HL-60/S4 (cell line): Measurements from ENCODE around the gene PAFAH1B1.

ENCODE experiments used
- in situ Hi-C: fragments of 300-500 bp; cut with MboI; formaldehyde crosslinking; loops from 2 replicates; pipeline ENCODE4 v1.14.3; 2022; ENCODE audit warnings: low sequenced_read_pairs

Gene PAFAH1B1

DNA sequence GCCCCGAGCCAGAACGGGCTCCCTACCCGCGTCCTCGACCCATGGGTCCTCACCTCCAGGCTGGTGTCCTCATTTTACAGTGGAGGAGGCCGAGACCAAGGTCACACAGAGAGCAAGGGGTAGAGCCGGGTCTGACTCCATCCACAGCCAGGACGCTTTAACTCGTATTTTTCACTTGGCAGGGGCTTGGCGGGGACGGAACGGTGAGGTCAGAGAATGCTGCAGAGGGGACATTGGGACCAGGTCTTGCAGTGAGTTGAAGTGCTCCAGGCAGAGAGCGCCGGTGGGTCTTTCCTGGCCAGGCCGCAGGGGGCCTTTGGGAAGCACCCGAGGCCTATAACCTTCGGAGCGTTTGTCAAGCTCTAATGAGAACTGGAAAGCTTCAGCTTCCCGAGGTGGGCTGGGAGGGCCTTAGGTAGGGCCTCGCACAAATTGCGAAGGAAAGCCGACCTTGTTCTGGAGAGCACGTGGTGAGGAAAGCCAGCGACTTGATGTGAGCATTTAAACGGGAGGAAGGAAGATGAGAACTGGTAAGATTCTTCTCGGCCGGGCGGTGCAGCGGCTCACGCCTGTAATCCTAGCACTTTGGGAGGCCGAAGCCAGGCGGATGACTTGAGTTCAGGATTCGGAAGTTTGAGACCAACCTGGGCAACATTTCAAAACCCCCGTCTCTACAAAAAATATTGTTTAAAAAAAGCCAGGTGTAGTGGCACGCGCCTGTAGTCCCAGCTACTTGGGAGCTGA, 119.0 kb downstream of the PAFAH1B1 start:
- in situ Hi-C loops = no loop called here

DNA sequence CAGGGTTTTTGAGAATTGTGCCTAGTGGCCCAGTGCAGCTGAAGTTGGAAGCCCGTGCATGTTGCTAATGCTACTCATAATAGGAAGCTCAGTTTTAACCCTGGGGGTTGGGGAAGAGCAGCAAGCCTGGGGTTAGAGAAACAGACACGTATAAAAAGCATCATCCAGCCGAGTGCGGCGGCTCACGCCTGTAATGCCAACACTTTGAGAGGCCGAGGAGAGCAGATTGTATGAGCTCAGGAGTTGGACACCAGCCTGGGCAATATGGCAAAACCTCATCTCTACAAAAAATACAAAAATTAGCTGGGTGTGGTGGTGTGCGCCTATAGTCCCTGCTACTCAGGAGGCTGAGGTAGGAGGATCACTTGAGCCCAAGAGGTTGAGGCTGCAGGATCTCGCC, 120.4 kb downstream of the PAFAH1B1 start:
- in situ Hi-C loops = no loop called here

DNA sequence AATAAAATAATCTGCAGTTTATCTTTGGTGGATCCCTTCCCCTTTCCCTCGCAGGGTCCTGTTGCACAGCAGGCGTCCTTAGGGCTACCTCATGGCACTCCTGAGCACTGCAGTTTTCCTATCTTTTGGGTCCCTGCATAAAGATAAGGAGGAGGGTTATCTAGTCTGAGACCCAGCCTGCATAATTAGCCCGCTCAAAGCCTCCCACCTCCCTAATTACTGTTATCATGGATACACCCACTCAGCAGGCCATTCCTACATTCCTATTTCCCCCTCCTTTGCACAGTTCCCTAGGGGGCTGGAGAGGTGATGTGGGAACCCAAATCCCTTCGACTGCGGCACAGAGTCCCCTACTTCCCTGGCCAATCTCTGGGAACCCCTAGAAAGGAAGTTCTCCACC, 123.2 kb downstream of the PAFAH1B1 start:
- in situ Hi-C loops = no loop called here

DNA sequence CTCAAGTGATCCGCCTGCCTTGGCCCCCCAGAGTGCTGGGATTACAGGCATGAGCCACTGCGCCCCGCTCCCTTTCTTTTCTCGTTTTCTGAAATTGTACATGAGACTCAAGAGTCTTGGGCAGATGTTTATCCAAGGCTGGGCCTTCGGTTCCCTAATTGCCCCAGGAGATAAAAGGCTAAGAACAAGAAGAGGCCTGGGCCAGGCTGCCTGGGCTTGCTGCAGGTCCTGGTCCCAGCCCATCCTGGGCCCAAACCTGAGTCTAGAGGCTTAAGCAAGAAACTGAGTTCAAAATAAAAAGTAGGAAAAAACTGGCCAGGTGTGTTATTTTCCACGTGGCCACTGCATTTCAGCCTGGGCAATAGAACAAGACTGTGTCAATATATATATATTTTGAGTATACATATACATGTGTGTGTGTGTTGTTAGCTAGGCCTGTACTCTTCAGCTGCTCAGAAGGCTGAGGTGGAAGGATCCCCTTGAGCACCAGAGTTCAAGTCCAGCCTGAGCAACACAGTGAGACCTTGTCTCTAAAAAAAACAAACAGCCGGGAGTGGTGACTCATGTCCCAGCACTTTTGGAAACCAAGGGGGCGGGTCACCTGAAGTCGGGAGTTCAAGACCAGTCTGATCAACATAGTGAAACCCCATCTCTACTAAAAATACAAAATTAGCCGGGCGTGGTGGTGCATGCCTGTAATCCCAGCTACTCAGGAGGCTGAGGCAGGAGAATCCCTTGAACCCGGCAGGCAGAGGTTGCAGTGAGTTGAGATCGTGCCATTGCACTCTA, 124.9 kb downstream of the PAFAH1B1 start:
- in situ Hi-C loops = no loop called here

DNA sequence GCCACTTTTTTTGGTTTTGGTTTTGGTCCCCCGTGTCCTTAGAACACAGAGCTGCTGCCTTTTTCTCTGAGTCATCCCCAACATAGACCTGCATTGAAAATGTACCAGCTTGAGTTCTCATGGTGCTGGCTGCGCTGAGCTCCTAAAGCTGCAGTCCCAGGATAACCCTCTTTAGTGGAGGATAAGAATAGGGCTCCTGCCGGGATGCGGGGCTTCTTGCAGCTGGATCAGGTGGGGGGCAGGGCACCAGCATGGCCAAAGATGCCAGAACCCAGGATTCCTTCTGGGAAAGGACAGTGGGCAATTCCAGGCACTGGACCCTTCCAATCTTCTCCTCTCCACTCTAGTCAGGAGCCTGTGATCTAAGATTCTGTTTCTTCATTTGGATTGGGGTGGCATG, 126.4 kb downstream of the PAFAH1B1 start:
- in situ Hi-C loops = no loop called here

DNA sequence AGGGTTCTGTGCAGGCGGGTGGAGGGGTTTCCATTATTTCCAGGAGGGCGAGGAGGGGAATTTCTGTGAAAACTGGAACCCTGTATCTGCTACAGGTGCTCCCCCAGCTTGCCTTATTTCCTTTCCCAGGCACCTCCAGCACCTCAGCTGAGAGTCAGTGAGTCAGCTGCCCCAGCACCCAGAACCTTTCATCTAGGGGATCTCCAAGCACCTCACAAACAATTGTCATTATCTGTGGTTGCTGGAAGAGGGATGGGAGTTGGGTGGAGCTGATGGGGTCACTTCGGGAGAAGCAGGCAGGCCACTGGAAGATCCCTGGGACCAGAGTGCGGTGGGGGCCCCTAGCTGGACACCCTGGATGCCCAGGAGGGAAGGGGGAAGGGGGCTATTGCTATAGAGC, 128.1 kb downstream of the PAFAH1B1 start:
- in situ Hi-C loops = no loop called here

DNA sequence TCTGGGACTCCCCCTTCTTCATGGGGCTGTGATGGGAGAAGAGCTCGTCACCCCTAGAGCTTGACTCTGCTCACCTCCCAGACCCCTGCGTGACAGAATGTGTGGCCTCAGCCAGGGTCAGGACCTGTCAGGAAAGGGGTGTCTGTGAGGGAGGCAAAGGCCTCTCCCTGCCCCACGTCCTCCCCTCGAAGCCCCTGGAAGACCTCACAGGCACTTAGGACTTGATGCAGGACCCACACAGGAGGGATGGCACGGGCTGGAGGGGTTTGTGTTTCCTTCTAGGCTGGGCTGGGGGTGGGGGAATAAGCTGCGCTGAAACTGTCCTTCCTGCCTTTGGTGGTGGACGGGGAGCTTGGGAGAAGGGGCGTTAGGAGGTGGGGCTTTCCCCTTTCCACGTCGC, 129.2 kb downstream of the PAFAH1B1 start:
- in situ Hi-C loops = no loop called here

DNA sequence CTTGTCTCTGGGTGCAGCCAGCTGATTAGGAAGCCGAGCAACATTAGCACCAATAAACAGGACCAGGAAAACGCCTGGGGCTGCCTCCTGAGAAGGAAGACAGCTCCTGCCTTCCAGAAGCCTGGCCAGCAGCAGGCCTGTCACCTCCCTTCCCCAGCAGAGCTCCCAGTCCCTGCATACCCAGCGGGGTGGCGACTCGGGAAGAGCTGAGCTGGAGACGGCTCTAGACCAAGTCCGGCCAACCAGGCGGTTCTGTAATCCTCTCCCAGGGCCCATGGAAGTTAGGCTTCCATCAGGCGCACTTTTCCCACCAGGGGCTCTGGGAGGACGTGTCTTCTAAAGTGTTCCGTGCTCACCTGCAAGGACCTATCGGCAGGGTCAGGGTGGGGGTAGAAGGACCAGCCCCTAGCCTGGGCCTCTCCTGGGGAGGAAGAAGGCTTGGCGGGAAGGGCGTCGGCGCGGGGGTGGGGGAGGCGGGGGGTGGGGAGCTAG, 130.1 kb downstream of the PAFAH1B1 start:
- in situ Hi-C loops = no loop called here

DNA sequence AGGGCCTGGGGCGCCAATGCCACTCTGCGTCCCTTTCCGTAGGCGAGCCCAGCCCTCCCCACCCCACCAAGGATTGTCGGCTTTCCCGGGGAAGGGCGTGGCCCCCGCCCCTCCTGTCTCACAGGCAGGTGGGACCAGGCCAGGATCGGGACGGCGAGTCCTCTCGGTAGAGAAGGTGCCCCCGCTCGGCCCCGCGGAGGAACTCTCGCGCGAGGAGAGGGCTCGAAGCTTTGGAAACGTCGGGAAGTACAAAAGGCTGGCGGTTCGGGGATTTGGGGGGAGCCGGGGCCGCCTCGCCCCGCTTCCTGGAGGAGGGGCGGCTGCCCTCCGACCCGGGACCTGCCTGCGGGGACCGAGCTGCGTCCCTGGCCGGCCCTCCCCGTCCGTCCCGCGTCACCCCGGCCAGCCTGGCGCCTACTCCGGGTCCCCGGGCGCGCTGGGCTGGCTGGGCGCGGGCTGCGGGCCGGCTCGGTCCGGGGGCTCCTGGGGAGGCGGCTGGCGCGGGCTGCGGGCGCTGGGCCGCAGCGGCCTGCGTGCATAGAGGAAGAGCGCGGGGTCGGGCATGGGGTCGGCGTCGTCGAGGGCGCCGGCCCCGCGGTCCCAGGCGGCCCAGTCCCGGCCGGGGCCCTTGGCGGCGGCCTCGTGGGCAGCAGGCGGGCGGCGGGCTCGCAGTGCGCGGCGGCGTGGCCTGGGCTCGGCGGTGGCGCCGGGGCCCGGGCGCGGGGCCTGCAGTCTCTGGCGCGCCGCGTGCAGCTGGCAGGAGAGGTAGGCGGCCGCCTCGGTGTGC, 130.7 kb downstream of the PAFAH1B1 start:
- in situ Hi-C loops = no loop called here

DNA sequence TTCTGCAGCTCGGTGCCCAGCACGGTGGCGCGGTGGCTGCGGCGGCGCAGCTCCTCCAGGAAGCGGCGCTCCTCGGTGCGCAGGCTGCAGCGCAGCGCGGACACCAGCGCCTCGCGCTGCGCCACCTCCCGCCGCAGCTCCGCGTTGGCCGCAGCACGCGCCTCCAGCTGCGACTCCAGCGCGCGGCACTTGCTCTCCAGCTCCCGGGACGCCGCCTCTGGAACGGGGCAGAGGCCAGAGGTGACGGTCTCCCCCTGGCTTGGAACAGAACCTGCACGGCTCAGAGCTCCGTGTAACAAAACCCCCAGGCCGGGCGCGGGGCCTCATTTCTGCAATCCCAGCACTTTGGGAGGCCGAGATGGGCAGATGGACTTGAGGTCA, 131.3 kb downstream of the PAFAH1B1 start:
- in situ Hi-C loops = no loop called here

DNA sequence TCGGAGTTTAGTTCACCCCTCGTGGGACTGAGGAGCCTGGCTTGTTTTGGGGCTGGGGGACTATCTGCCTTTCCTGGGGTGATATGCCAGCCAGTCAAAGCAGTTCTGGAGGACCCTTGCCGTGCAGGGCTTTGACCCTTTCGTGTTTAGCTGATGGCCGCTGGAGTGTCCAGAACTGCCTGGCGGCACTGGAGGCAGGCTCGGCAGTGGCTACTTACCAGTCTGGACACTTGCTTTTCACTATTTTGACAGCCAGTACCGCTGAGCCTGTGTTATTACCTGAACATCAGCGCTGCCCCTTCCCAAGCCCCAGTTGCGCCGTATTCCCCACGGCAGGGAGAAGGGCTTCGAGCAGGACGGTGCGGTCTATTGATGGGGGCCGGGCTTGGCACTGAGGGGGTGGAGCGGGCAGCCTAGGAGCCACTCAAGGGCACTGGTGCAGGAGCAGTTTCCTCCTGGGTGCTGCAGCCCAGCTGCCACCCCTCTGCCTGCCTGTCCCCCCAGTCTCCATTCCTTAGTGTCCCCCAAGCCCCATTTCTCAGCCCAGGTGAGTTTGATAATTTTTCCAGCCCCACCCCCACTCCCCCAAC, 137.4 kb downstream of the PAFAH1B1 start:
- in situ Hi-C loops = no loop called here

DNA sequence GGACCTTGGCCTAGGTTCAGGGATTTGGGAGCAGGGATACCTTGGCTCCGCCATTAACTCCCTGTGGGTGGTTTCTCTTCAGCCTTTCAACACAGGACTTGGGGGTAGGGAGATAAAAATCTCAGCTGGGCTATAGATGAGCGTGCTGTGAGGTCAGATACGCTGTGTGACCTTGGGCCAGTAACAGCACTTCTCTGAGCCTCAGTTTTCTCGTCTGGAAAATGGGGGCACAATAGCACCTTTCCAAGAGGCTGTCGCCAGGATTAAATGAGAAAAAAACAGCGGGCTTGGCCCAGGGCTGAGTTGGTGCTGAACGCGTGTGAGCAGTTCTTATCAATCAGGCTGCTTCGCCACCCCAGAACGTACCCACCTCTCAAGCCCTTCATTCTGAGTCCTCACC, 138.4 kb downstream of the PAFAH1B1 start:
- in situ Hi-C loops = no loop called here

DNA sequence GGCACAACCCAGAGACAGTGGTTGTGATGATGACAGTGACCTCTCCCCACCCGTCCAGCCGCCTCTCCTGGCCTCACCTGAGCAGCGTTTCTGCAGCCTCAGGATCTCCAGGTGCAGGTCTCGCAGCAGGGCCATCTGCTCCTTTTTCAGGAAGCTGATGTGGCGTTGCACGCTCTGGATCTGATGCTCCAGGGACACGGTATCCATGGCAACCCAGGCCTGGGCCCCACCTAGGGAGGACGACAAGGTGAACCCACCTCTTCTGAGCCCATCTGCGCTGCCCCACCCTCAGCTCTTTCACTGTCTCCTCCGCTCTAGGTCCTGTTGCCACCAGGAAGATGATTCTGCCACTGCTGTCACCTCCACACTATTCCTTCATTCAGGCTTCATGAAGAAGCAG, 141.5 kb downstream of the PAFAH1B1 start:
- in situ Hi-C loops = no loop called here
